ENCODE data around the gene EZH1. TPM values are rescaled to one million over a fixed set of nuclear protein-coding genes. Genes with fewer than 3 reads are reported as not detected.

EZH1 gene
- total and polyA plus RNA-seq, 8 donors, result 6.3 to 512 (median 29.1) TPM

DNA sequence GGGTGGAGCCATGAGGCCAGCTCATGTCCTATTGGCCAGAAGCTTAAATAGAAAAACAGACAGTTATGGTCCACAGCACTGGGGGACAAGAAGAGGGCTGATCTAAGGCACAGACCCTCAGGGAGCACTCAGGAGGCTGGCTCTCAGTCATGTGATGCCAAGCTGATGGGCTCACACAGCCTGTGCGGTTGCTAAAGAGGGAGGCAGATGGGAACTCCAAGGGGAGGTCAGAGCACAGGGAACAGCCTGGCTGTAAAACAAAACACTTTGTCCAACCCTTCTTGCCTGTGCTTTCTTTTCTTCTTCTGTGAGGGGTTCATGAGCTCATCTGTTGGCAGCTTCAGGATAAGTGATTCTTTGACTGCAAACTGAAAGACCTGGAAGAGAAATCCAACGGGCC is 35.3 kb downstream of the EZH1 start:
- Histone ChIP-seq H3K27ac (no peak overlapping the region), H3K9me3 (no peaks in the 10 kb centered on the region), H3K4me3 (no peak overlapping the region), H3K4me1 (no peaks in the 10 kb centered on the region), H3K27me3 (no peaks in the 10 kb centered on the region), H3K36me3 (peaks cover 84 to 100% (median 99%) of the 10 kb centered on the region in 4 donors)
- no peak for DNase-seq
- WGBS, 5 donors, result 86 to 93% (median 88%) methylated on average over 2 of the region's 2 CpGs
- no peak for TF ChIP-seq POLR2AphosphoS5 (IDR thresholded peaks at IDR 0.05)
- TF ChIP-seq, protein P1, sequence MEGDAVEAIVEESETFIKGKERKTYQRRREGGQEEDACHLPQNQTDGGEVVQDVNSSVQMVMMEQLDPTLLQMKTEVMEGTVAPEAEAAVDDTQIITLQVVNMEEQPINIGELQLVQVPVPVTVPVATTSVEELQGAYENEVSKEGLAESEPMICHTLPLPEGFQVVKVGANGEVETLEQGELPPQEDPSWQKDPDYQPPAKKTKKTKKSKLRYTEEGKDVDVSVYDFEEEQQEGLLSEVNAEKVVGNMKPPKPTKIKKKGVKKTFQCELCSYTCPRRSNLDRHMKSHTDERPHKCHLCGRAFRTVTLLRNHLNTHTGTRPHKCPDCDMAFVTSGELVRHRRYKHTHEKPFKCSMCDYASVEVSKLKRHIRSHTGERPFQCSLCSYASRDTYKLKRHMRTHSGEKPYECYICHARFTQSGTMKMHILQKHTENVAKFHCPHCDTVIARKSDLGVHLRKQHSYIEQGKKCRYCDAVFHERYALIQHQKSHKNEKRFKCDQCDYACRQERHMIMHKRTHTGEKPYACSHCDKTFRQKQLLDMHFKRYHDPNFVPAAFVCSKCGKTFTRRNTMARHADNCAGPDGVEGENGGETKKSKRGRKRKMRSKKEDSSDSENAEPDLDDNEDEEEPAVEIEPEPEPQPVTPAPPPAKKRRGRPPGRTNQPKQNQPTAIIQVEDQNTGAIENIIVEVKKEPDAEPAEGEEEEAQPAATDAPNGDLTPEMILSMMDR (IDR thresholded peaks at IDR 0.05), result no peak
- no peak for TF ChIP-seq EP300 (IDR thresholded peaks at IDR 0.05)
- TF ChIP-seq POLR2A (IDR thresholded peaks at IDR 0.05), result no peak
- intact Hi-C loops (cut with DNase I; ENCODE audit: low total_unique reads), result loop anchor here (10.0 kb wide), 1 partner anchor 245 kb away; no protein-coding TSS in a partner anchor

DNA sequence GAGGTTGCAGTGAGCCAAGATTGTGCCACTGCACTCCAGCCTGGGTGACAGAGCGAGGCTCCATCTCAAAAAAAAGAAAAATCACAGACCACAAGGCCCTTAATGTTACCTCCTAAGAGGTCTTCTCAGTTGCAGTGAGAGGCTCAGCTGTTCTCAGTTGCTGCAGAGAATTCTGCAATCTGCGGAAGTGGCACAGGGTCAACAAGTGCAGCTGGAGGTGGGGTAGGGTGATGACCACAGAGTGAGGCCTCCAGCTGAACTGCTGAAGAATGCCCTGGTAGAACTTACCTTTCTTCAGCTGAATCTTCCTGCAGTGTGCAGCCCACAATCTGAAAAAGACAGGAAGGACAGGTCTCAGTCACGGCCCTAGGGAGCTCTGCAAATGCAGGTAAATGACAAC is 36.3 kb downstream of the EZH1 start:
- H3K9me3 ChIP-seq, result no peaks in the 10 kb centered on the region
- TF ChIP-seq POLR2AphosphoS5 (IDR thresholded peaks at IDR 0.05) (no peak), POLR2A (IDR thresholded peaks at IDR 0.05) (no peak), EP300 (IDR thresholded peaks at IDR 0.05) (no peak)
- DNase-seq, result no peak
- intact Hi-C loops (cut with DNase I; ENCODE audit: low total_unique reads), result loop anchor here (10.0 kb wide), 1 partner anchor 246 kb away; no protein-coding TSS in a partner anchor
- peaks cover 91 to 100% (median 100%) of the 10 kb centered on the region in 4 donors for H3K36me3 ChIP-seq
- H3K4me3 ChIP-seq, result no peak overlapping the region
- no peak overlapping the region for H3K27ac ChIP-seq
- 93 to 100% (median 94%) methylated on average over 3 of the region's 3 CpGs for WGBS, 5 donors
- H3K27me3 ChIP-seq, result no peaks in the 10 kb centered on the region
- H3K4me1 ChIP-seq, result no peaks in the 10 kb centered on the region

DNA sequence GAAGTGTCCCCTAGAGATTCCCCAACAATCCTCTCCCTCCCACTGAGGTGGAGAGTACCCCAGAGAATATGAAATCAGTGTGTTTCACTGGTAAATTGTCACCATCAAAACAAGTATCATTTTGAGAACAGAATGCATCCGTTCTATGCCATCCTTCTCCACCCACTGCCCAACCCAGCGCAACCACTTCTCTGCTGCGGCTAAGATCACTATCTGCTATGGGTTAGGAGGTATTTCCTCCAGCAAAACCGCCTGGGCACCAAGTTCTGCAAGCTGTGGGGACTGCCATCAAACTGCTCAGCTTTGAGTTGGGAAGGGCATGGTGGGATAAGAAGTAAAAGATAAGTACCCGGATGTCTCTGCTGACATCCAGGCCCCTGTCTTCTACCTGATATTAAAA is 38.1 kb downstream of the EZH1 start:
- Histone ChIP-seq H3K4me1 (no peaks in the 10 kb centered on the region), H3K36me3 (peaks cover 82 to 100% (median 100%) of the 10 kb centered on the region in 4 donors), H3K27me3 (no peaks in the 10 kb centered on the region), H3K27ac (no peak overlapping the region), H3K9me3 (no peaks in the 10 kb centered on the region), H3K4me3 (no peak overlapping the region)
- DNase-seq, result no peak
- TF ChIP-seq POLR2AphosphoS5 (IDR thresholded peaks at IDR 0.05) (no peak), EP300 (IDR thresholded peaks at IDR 0.05) (no peak), POLR2A (IDR thresholded peaks at IDR 0.05) (no peak)
- TF ChIP-seq, protein P1 (IDR thresholded peaks at IDR 0.05), result no peak
- 76 to 82% (median 78%) methylated on average over 5 of the region's 5 CpGs for WGBS, 5 donors
- intact Hi-C loops (cut with DNase I; ENCODE audit: low total_unique reads), result loop anchor here (10.0 kb wide), 1 partner anchor 248 kb away; no protein-coding TSS in a partner anchor

DNA sequence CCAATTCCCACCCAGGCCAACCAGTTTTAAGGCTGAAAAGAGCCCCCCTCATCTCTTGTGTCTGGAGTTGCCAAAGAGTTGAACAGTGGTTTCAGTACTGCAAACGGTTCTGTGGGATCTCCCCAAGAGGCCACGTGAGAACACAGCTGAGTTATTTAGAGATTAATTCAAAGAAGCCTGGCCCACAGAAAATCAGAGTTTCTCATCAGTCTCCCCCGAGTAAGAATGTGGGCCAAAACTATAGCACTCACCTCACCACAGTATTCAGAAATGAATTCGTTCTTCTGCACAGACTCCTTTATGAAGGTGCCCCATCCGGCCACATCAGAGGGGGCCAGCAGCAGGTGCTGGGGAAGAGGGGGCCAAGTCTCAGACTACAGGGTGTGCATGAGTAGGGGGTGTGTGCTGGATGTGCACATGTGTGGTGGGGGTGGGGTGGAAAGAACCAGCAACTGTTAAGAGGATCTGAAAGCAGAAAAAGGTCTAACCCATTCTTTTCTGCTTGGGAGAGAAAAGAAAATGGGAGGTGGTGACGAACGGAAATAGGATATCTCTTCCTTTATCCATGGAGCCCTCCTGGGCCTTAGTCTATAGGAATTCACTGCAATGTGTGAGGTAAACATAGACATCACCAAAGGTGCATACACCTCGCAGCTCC is 39.9 kb downstream of the EZH1 start:
- no peak overlapping the region for H3K27ac ChIP-seq
- intact Hi-C loops (cut with DNase I; ENCODE audit: low total_unique reads), result loop anchor here (10.0 kb wide), 1 partner anchor 250 kb away; no protein-coding TSS in a partner anchor
- H3K36me3 ChIP-seq, result peaks cover 72 to 100% (median 100%) of the 10 kb centered on the region in 4 donors
- DNase-seq, result no peak
- 77 to 84% (median 82%) methylated on average over 8 of the region's 8 CpGs for WGBS, 5 donors
- H3K4me3 ChIP-seq, result no peak overlapping the region
- H3K9me3 ChIP-seq, result no peaks in the 10 kb centered on the region
- no peaks in the 10 kb centered on the region for H3K27me3 ChIP-seq
- no peaks in the 10 kb centered on the region for H3K4me1 ChIP-seq
- TF ChIP-seq POLR2A (IDR thresholded peaks at IDR 0.05) (no peak), EP300 (IDR thresholded peaks at IDR 0.05) (no peak), POLR2AphosphoS5 (IDR thresholded peaks at IDR 0.05) (no peak)
- TF ChIP-seq, protein P1 (IDR thresholded peaks at IDR 0.05), result no peak

DNA sequence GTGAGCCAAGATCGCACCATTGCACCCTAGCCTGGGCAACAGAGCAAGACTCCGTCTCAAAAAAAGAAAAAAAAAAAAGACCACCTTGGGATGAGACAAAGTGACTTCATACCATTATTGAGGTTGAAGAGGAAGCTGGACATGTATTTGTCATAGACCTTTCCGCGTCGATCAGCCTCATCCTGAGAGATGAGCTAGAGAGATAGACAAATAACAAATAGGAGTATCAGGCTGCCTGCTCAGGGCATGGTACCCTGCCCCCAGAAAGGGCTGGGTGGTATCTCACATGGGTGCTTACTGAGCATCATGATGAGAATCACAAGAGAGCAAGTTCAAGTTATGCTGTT is 40.4 kb downstream of the EZH1 start:
- Histone ChIP-seq H3K27ac (no peak overlapping the region), H3K9me3 (no peaks in the 10 kb centered on the region), H3K4me1 (no peaks in the 10 kb centered on the region), H3K36me3 (peaks cover 67 to 100% (median 100%) of the 10 kb centered on the region in 4 donors), H3K4me3 (no peak overlapping the region), H3K27me3 (no peaks in the 10 kb centered on the region)
- 78 to 93% (median 90%) methylated on average over 5 of the region's 5 CpGs for WGBS, 5 donors
- TF ChIP-seq POLR2AphosphoS5 (IDR thresholded peaks at IDR 0.05), result no peak
- no peak for TF ChIP-seq POLR2A (IDR thresholded peaks at IDR 0.05)
- TF ChIP-seq, protein P1 (IDR thresholded peaks at IDR 0.05), result no peak
- no peak for TF ChIP-seq EP300 (IDR thresholded peaks at IDR 0.05)
- DNase-seq, result no peak
- intact Hi-C loops (cut with DNase I; ENCODE audit: low total_unique reads), result loop anchor here (10.0 kb wide), 1 partner anchor 250 kb away; no protein-coding TSS in a partner anchor
